ENCODE results near the gene MEF2C. TPM values are rescaled to one million over a fixed set of nuclear protein-coding genes. Genes with fewer than 3 reads are reported as not detected.

Gene MEF2C
- total RNA-seq, 3 donors from 2014 or later (not counting 1 experiment from before 2014, with no cell fraction given), result 9.2 to 22.0 (median 18.3) TPM

GRCh38 chr5:88732181-88732633 is 150.8 kb downstream of the MEF2C start:
- intact Hi-C loops (cut with micrococcal nuclease), result loop anchor here (5.0 kb wide), 2 partner anchors 95 to 150 kb away; partner anchors contain the start of gene MEF2C
- Mint-ChIP-seq H3K4me3 (no peak overlapping the region), H3K27ac (peak overlapping the region; percentile 77 to 79), H3K4me1 (peaks cover 17 to 28% of the 10 kb centered on the region in 2 donors), H3K36me3 (no peaks in the 10 kb centered on the region), H3K27me3 (ENCODE audit: low read depth in 2 of 2) (no peaks in the 10 kb centered on the region), H3K9me3 (no peaks in the 10 kb centered on the region)
- Histone ChIP-seq H3K4me3 (ENCODE audit: low read length) (no peak overlapping the region), H3K27ac (ENCODE audit: low read length) (peak overlapping the region; percentile 34), H3K9me3 (ENCODE audit: control insufficient read depth, insufficient read depth, low read length) (no peaks in the 10 kb centered on the region), H3K27me3 (ENCODE audit: control insufficient read depth, insufficient read depth, low read length) (no peaks in the 10 kb centered on the region), H3K4me1 (ENCODE audit: control insufficient read depth, insufficient read depth, low read length) (peaks cover 8% of the 10 kb centered on the region), H3K36me3 (ENCODE audit: control insufficient read depth, insufficient read depth, low read length) (peaks cover 3% of the 10 kb centered on the region)
- TF ChIP-seq CTCF (IDR thresholded peaks at IDR 0.05), result no peak
- 47% methylated on average over 5 of the region's 5 CpGs for WGBS (ENCODE audit: insufficient coverage)
- ATAC-seq (no peak), DNase-seq (no peak)

DNA sequence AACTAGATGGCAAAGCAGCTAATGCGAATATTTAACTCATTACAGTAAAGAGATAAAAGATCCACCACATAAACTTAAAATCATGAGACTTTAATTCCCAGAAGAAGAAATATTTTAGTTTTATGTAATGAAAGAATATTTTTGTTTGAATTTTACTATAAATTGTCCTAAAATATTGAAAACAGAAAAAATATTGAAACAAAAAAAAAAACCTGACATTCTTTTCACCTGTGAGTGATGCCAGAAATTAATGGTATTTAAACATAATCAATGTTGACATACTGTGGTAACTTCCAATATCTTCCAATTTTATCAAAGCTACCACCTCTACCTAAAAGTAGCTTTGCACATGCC is 153.2 kb downstream of the MEF2C start:
- peak; percentile 29 for TF ChIP-seq CTCF (IDR thresholded peaks at IDR 0.05)
- WGBS (ENCODE audit: insufficient coverage), result no CpG with 5 or more reads among the region's 1 CpG
- H3K36me3 ChIP-seq (ENCODE audit: control insufficient read depth, insufficient read depth, low read length), result peaks cover 5% of the 10 kb centered on the region
- no peak overlapping the region for H3K4me3 ChIP-seq (ENCODE audit: low read length)
- DNase-seq (no peak), ATAC-seq (no peak)
- no peaks in the 10 kb centered on the region for H3K27me3 ChIP-seq (ENCODE audit: control insufficient read depth, insufficient read depth, low read length)
- Mint-ChIP-seq H3K27me3 (ENCODE audit: low read depth in 2 of 2) (no peaks in the 10 kb centered on the region), H3K9me3 (no peaks in the 10 kb centered on the region), H3K4me3 (no peak overlapping the region), H3K4me1 (peaks cover 17 to 23% of the 10 kb centered on the region in 2 donors), H3K27ac (peak overlapping the region in 1 of 2 donors; percentile 29), H3K36me3 (no peaks in the 10 kb centered on the region)
- H3K27ac ChIP-seq (ENCODE audit: low read length), result no peak overlapping the region
- peaks cover 5% of the 10 kb centered on the region for H3K4me1 ChIP-seq (ENCODE audit: control insufficient read depth, insufficient read depth, low read length)
- H3K9me3 ChIP-seq (ENCODE audit: control insufficient read depth, insufficient read depth, low read length), result no peaks in the 10 kb centered on the region
- intact Hi-C loops (cut with micrococcal nuclease), result loop anchor here (1.0 to 10.0 kb wide), 5 partner anchors 97 to 1657 kb away; partner anchors contain the start of gene MEF2C

- H3K27me3 Mint-ChIP-seq (ENCODE audit: low read depth in 2 of 2), result no peaks in the 10 kb centered on the region
- Histone ChIP-seq H3K27ac (ENCODE audit: low read length) (peak overlapping the region; percentile 42), H3K4me1 (ENCODE audit: control insufficient read depth, insufficient read depth, low read length) (peaks cover 5% of the 10 kb centered on the region), H3K4me3 (ENCODE audit: low read length) (no peak overlapping the region), H3K36me3 (ENCODE audit: control insufficient read depth, insufficient read depth, low read length) (peaks cover 5% of the 10 kb centered on the region), H3K27me3 (ENCODE audit: control insufficient read depth, insufficient read depth, low read length) (no peaks in the 10 kb centered on the region), H3K9me3 (ENCODE audit: control insufficient read depth, insufficient read depth, low read length) (no peaks in the 10 kb centered on the region)
- intact Hi-C loops (cut with micrococcal nuclease), result loop anchor here (1.0 to 10.0 kb wide), 3 partner anchors 1436 to 1658 kb away; no protein-coding TSS in a partner anchor
- H3K27ac Mint-ChIP-seq, result peak overlapping the region in 1 of 2 donors; percentile 29
- H3K4me3 Mint-ChIP-seq, result no peak overlapping the region
- WGBS (ENCODE audit: insufficient coverage), result 94% methylated on average over 3 of the region's 5 CpGs
- H3K36me3 Mint-ChIP-seq, result no peaks in the 10 kb centered on the region
- TF ChIP-seq CTCF (IDR thresholded peaks at IDR 0.05), result peak; percentile 83
- DNase-seq, result peak; percentile 40 to 80
- H3K4me1 Mint-ChIP-seq, result peaks cover 15 to 20% of the 10 kb centered on the region in 2 donors
- H3K9me3 Mint-ChIP-seq, result no peaks in the 10 kb centered on the region
- ATAC-seq, result peak; percentile 70 to 80 (median 76)
Measured at GRCh38 chr5:88729084-88729828, 153.7 kb downstream of the MEF2C start.

Measured in natural killer cell (primary cell).